ENCODE results near the gene MEIOSIN.

The MEIOSIN gene

GRCh38 chr19:45768984-45769782 lies 35.9 kb downstream of the MEIOSIN start, which contains the start of gene SIX5:
Gene SIX5 (minus strand): TSS chr19:45769252. CDS start chr19:45768844, 408 bp downstream.
- Histone ChIP-seq H3K27ac (peak within 1 kb of the TSS; percentile 73), H3K4me3 (ENCODE audit: low read depth, low read length) (peak within 1 kb of the TSS; percentile 79), H3K36me3 (replicated peaks) (no peaks in the 10 kb centered on the region), H3K27me3 (replicated peaks) (no peaks in the 10 kb centered on the region)
- no peak for TF ChIP-seq CTCF (IDR thresholded peaks at IDR 0.05; ENCODE audit: low read depth, low read length, missing control alignments)
- DNase-seq, result peak; percentile 96
- in situ Hi-C loops (cut with HindIII; ENCODE audit: low pct_ligation_motif_present, low sequenced_read_pairs), result no loop called here

- H3K27me3 ChIP-seq (replicated peaks), result no peaks in the 10 kb centered on the region
- H3K27ac ChIP-seq, result peak overlapping the region; percentile 73
- peaks cover 3% of the 10 kb centered on the region for H3K36me3 ChIP-seq (replicated peaks)
- in situ Hi-C loops (cut with HindIII; ENCODE audit: low pct_ligation_motif_present, low sequenced_read_pairs), result no loop called here
- peak overlapping the region; percentile 62 for H3K4me3 ChIP-seq (ENCODE audit: low read depth, low read length)
- DNase-seq, result peak; percentile 39
- no peak for TF ChIP-seq CTCF (IDR thresholded peaks at IDR 0.05; ENCODE audit: low read depth, low read length, missing control alignments)
Measured at GRCh38 chr19:45769821-45770191, 36.6 kb downstream of the MEIOSIN start.

- in situ Hi-C loops (cut with HindIII; ENCODE audit: low pct_ligation_motif_present, low sequenced_read_pairs), result no loop called here
- H3K4me3 ChIP-seq (ENCODE audit: low read depth, low read length), result peak overlapping the region; percentile 62
- TF ChIP-seq CTCF (IDR thresholded peaks at IDR 0.05; ENCODE audit: low read depth, low read length, missing control alignments), result peak; percentile 77
Measured at GRCh38 chr19:45770192-45771101, 37.2 kb downstream of the MEIOSIN start.

GRCh38 chr19:45771311-45771933 lies 38.2 kb downstream of the MEIOSIN start:
- Histone ChIP-seq H3K27me3 (replicated peaks) (no peaks in the 10 kb centered on the region), H3K4me3 (ENCODE audit: low read depth, low read length) (no peak overlapping the region), H3K27ac (no peak overlapping the region), H3K36me3 (replicated peaks) (peaks cover 4% of the 10 kb centered on the region)
- no peak for DNase-seq
- TF ChIP-seq CTCF (IDR thresholded peaks at IDR 0.05; ENCODE audit: low read depth, low read length, missing control alignments), result no peak
- in situ Hi-C loops (cut with HindIII; ENCODE audit: low pct_ligation_motif_present, low sequenced_read_pairs), result no loop called here

More at GRCh38 chr19:45770192-45771101, 37.2 kb downstream of the MEIOSIN start:
- peak; percentile 98 for DNase-seq
- H3K27me3 ChIP-seq (replicated peaks), result no peaks in the 10 kb centered on the region
- H3K36me3 ChIP-seq (replicated peaks), result peaks cover 3% of the 10 kb centered on the region
- H3K27ac ChIP-seq, result peak overlapping the region; percentile 73

GRCh38 chr19:45772130-45772840 lies 39.0 kb downstream of the MEIOSIN start:
- H3K4me3 ChIP-seq (ENCODE audit: low read depth, low read length), result no peak overlapping the region
- TF ChIP-seq CTCF (IDR thresholded peaks at IDR 0.05; ENCODE audit: low read depth, low read length, missing control alignments), result no peak
- in situ Hi-C loops (cut with HindIII; ENCODE audit: low pct_ligation_motif_present, low sequenced_read_pairs), result no loop called here
- H3K36me3 ChIP-seq (replicated peaks), result peaks cover 12% of the 10 kb centered on the region
- no peak for DNase-seq
- no peak overlapping the region for H3K27ac ChIP-seq
- no peaks in the 10 kb centered on the region for H3K27me3 ChIP-seq (replicated peaks)
